ENCODE data around the gene JMJD1C.

- no peak for TF ChIP-seq POLR2A (IDR thresholded peaks at IDR 0.05; ENCODE audit: low read length)
- no peak for TF ChIP-seq GATA1 (IDR thresholded peaks at IDR 0.05; ENCODE audit: low read depth, low read length)
These were observed 110.1 kb downstream of the JMJD1C start for GRCh38 chr10:63355682-63356081.
